Stimulated activated CD8-positive, alpha-beta memory T cell treated with anti-CD3 and anti-CD28 coated beads, Interleukin-4, amount 100 ng/mL, for 1 hour (primary cell): Measurements from ENCODE around the gene RNF180.
"Not testable (repeated sequence)": the region's sequence is repeated elsewhere in the genome, so short reads cannot be mapped to it uniquely, and the experiment has no call there.

ENCODE experiments used
- DNase-seq, 2 donors: peaks; one replicate each; pipeline ENCODE4 v3.0.0-alpha.2; 2020; ENCODE audit warnings: low read depth in 2 of 2, low spot score in 1 of 2

Gene RNF180

DNA sequence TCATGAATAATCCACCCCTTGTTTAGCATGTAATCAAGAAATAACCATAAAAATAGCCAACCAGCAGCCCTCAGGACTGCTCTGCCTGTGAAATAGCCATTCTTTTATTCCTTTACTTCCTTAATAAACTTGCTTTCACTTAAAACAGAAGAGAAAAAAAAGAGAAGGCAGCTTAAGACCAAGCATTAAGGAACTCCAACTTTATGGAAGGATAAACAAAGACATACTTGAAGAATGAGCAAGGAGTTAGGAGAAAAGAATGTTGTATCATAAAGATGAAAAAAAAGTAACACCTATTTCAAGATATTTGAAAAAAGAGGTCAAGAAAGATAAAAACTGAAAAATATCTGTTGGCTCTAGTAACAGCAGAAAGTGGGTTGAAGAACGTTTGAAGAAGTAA lies 107.6 kb downstream of the RNF180 start:
- no peak for DNase-seq

GRCh38 chr5:64285188-64286130 lies 119.8 kb downstream of the RNF180 start:
- DNase-seq = no peak

DNA sequence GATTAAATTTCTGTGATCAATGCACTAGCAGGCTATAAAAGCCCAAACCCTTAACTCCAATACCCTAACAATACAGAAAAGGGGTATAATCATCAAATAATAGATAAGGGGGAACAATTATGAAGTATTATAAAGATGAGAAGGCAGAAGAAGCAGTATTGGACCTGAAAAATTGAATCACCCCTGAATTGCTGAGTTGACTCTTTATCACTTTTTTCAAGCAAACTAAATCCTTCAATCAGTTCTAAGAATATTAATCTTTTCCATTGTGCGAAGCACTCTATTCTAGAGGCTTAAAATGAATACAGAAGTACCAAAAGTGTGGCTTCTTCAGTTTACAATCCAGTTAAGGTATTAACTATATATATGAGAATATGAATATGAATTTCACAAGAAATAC lies 120.7 kb downstream of the RNF180 start:
- no peak for DNase-seq

GRCh38 chr5:64288496-64288895 lies 122.9 kb downstream of the RNF180 start:
- DNase-seq = not testable (repeated sequence)

DNA sequence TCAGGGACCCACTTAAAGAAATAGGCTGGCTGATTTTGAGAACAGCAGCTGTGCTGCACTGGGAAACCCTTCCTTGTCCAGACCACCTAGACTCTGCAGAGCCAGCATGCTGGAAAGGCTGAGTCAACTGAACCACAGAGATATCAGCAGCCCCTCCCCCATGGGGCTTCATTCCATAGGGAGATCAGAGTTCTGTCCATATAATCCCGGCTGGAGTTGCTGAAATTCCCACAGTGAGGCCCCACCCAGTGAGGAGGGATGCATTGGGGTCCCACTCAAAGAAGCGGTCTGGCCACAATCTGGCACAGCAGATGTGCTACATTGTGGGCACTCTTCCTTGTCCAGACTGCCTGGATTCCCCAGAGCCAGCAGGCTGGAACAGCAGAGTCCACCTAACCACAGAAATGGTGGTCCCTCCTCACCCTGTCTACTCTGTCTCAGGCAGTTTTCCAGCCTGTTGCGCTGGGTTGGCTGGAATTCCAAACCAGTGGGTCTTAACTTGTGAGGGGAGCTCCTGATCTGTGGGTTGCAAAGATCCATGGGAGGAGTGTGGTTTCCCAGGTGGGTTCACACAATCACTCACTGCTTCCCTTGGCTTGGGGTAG lies 127.1 kb downstream of the RNF180 start:
- DNase-seq = no peak

GRCh38 chr5:64295101-64295500 lies 129.5 kb downstream of the RNF180 start:
- DNase-seq = no peak

GRCh38 chr5:64298586-64298985 lies 132.9 kb downstream of the RNF180 start:
- DNase-seq = no peak

GRCh38 chr5:64299805-64300204 lies 134.2 kb downstream of the RNF180 start:
- DNase-seq = no peak

DNA sequence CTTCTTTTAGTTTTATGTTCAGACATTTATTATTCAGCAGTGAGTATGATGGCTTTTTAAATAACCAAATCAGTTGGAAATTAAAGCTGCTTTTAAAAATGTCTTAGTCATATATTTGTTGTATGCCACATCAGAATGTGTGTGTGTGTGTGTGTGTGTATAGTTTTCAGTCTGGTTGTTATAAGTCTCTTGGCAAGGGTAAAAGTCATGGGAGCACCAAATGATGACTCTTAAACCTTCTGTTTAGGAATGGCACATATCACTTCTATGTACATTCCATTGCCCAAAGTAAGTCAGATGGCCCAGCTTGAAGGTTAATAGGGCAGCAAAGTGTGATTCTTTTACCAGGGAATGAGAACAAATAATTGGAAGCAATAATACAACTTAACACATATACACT lies 135.9 kb downstream of the RNF180 start:
- DNase-seq = no peak

- DNase-seq = no peak
These were observed 142.5 kb downstream of the RNF180 start for GRCh38 chr5:64308135-64308534.

GRCh38 chr5:64312491-64312890 lies 146.8 kb downstream of the RNF180 start:
- no peak for DNase-seq

- no peak for DNase-seq
These were observed 150.1 kb downstream of the RNF180 start for GRCh38 chr5:64315778-64316177.

GRCh38 chr5:64318175-64318574 lies 152.5 kb downstream of the RNF180 start:
- DNase-seq = no peak

GRCh38 chr5:64323591-64323990 lies 157.9 kb downstream of the RNF180 start:
- no peak for DNase-seq

DNA sequence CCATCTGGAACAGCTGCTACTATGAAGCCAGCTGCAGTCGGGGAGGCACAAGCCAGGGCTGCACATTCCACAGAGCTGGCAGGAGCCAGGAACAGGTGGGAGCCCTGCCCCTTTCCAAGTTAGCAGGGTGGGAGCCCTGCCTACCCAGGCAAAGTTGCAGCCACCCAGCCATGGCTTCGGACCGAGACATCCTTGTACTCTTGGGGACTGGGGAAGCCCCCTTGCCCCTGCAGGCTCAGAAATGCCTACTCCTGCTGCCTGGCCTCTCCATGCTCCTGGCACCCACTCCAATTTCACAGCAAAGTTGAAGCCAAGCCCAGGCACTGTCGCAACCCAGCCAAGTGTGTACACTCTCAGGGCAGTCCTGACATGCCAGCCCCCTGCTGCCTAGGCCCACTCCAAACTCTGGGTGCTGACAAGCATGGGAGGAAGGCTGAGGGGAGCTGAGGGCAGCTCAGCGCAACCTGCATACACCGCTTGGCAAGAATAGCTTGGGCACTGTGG lies 165.1 kb downstream of the RNF180 start:
- DNase-seq = no peak

DNA sequence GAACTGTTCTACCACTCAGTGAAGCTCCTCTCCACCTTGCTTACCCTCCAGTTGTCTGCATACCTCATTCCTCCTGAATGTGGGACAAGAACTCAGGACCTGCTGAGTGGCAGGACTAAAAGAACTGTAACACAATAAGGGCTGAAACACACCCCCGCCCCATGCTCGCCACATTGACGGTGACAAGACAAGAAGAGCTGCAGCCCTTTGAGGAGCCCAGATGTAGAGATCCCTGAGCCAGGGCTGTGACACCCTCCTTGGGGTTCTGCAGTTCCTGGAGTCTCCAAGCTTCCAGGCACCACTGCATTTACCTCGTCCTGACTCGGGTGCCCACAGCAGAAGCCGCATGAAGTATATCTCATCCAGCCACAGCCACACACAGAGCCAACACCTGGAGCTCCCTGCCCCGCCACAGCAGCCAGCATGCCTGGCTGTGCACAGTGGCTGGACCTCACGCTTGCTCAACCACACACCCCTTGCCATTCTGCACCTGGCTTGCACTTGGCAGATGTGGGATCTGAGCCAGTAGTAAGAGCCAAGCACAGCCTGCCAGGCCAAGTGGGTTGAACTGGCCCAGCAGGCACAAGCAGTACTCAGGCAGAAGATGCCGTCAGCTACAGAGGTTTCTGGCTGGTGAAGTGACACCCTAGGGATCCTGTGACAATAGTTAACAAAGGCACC lies 166.1 kb downstream of the RNF180 start:
- DNase-seq = no peak

GRCh38 chr5:64333886-64334285 lies 168.2 kb downstream of the RNF180 start:
- no peak for DNase-seq

DNA sequence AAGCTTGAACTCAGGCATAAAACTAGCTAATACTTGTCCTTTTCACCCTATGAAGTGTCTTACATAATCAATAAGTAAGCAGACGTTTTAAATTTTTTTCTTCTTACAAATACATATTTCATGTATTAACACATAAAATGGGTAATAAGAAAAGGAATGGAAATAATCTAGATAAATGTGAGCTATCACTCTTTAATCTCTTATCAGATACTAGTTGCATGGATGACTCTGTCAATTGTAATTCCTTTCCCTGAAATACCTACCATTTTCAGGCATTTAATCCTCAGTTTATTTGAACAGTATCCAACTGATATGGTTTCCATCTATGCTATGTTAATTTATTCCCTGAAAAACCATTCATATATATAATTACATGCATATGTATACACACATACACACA lies 174.1 kb downstream of the RNF180 start:
- no peak for DNase-seq

- DNase-seq = no peak
These were observed 174.7 kb downstream of the RNF180 start for GRCh38 chr5:64340293-64340692.

DNA sequence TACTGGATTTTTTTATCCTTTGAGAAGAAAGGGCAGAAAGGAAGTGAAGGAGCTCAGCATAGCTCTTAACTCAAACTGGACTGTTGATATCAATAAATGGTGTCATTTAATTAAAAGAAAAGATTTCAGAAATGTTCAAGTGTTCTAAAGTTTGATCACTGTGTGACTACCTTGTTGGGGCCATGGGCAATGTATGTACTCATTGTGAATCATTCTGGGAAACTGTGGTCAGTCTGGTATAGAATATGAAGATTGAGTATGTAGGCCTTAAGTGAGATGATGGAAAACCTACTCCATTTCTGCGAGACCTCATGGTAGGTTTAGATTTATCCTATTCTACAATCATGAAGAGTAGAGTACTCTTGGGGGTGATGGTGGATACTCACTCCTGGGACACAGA lies 175.7 kb downstream of the RNF180 start:
- DNase-seq = no peak

- no peak for DNase-seq
These were observed 178.9 kb downstream of the RNF180 start for GRCh38 chr5:64344501-64344900.

DNA sequence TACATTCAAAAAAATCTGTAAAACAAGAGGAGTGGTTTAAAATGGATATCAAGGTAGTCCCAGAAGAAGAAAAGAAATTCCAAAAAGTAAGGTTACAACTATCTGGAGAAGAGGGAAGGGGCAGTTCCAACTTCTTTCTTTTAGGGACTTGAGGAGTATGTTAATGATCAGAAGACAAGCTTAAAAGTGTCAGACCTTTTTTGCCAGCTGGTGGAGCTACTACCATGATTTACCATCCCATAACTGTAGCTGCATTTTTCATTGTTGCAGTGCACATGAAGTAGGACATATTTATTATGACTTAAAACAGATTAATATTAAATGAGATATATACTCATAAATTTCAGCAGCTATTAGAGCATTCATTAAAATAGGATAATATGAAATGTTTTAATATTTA lies 181.7 kb downstream of the RNF180 start:
- DNase-seq = no peak
